GM12891 (cell line): ENCODE results near the gene PIF1.
"Not testable (repeated sequence)": the region's sequence is repeated elsewhere in the genome, so short reads cannot be mapped to it uniquely, and the experiment has no call there.

ENCODE experiments used
- PAX5 ChIP-seq: IDR thresholded peaks from 2 replicates; pipeline ENCODE4 v1.6.1; 2011; ENCODE audit warnings: low read length, moderate library complexity, mild to moderate bottlenecking; ENCODE audit not compliant: insufficient read depth, severe bottlenecking
- POLR2A ChIP-seq: IDR thresholded peaks from 2 replicates; pipeline ENCODE4 v1.6.1; 2011; ENCODE audit warnings: low read depth, low read length, control low read depth
- POLR2AphosphoS5 ChIP-seq: IDR thresholded peaks from 2 replicates; pipeline ENCODE4 v1.6.1; 2011; ENCODE audit warnings: low read depth, low read length, control low read depth
- SPI1 ChIP-seq: IDR thresholded peaks from 2 replicates; pipeline ENCODE4 v1.6.1; 2011; ENCODE audit warnings: low read depth, low read length, control low read depth
- TAF1 ChIP-seq: IDR thresholded peaks from 2 replicates; pipeline ENCODE4 v1.6.1; 2011; ENCODE audit warnings: low read depth, low read length, control low read depth

- TF ChIP-seq POLR2A, POLR2AphosphoS5, TAF1, PAX5, SPI1: not testable (repeated sequence)
These were observed 26.5 kb downstream of the PIF1 start for GRCh38 chr15:64798905-64799304.
